ENCODE results near the gene B3GNT5.

GRCh38 chr3:183254487-183255347 lies 1.7 kb downstream of the B3GNT5 start:
- TF ChIP-seq POLR2AphosphoS5 (IDR thresholded peaks at IDR 0.05; ENCODE audit: low read depth) (peak; percentile 22; the same call in 1 of the 2 replicates), GABPA (IDR thresholded peaks at IDR 0.05; ENCODE audit: low read depth) (no peak), CTCF (IDR thresholded peaks at IDR 0.05; ENCODE audit: insufficient read depth, low read length) (no peak)

Measured in HL-60 (cell line).